ENCODE results near the gene CCM2L. TPM values are rescaled to one million over a fixed set of nuclear protein-coding genes. Genes with fewer than 3 reads are reported as not detected.
A peak's percentile ranks its signal among the peaks of the same experiment; 100 is the strongest.

The CCM2L gene
- total RNA-seq, 2 donors from 2014 or later: not detected

DNA sequence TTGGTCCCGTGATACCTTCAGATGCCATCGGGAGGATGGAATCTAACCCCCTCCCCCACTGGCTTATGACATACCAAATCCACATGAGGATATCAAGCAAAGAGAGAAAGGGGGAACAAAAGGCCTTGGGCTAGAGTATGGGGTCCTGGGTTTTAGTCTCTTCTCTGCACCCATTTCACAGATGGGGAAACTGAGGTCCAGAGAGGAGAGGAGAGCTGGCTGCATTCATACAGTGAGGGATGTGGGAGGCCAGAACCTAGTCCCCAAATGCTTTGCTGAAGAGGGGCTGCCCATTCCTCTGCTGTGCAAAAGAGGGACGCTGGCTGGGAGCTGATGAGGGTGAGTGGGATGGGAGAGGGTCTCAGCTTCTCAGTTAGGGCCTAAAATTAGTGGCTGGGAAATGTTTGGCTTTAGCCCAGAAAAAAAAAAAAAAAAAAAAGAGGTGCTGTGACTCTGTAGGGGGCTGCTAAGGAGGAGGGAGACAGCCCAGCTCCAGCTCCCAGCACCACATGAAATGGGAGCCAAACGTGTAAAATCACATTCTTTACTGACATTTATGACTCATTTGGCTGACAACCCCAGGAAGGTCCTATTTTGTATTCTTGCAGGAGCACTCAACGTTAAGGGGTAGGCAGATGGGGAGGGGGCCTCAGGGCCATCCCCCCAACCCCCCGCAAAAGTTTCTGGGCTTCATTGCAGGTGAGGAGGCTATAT is 30.4 kb upstream of the CCM2L start:
- Mint-ChIP-seq H3K4me1 (ENCODE audit: low read depth) (no peaks in the 10 kb centered on the region), H3K36me3 (ENCODE audit: insufficient read depth in 2 of 2) (no peaks in the 10 kb centered on the region), H3K9me3 (no peaks in the 10 kb centered on the region), H3K27me3 (ENCODE audit: low read depth) (peaks cover 31% of the 10 kb centered on the region), H3K4me3 (no peak overlapping the region), H3K27ac (no peak overlapping the region)
- no peak for ATAC-seq (replicated peaks in 1 of 2)
- DNase-seq: no peak

DNA sequence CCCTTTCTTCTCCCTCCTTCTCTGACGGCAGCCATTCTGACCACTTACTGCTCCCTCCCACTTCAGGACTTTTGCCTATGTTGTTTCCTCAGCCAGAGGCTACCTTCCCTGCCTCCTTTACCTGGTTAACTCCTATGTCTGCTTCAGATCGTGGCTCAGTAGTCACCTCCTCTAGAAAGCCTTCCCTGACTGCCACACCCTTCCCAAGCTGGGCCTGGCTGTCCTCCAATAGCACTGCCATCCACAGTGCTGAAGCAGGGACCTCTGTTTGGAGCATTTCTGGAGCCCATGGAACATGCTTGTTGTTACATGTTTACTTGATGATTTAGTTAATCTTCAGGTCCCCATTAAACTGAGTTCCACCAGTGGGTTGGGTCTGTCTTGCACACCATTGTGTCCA is 28.5 kb upstream of the CCM2L start:
- Mint-ChIP-seq H3K4me3 (no peak overlapping the region), H3K36me3 (ENCODE audit: insufficient read depth in 2 of 2) (no peaks in the 10 kb centered on the region), H3K4me1 (ENCODE audit: low read depth) (no peaks in the 10 kb centered on the region), H3K27me3 (ENCODE audit: low read depth) (peaks cover 21% of the 10 kb centered on the region), H3K9me3 (no peaks in the 10 kb centered on the region), H3K27ac (no peak overlapping the region)
- DNase-seq (no peak), ATAC-seq (replicated peaks in 1 of 2) (no peak)

DNA sequence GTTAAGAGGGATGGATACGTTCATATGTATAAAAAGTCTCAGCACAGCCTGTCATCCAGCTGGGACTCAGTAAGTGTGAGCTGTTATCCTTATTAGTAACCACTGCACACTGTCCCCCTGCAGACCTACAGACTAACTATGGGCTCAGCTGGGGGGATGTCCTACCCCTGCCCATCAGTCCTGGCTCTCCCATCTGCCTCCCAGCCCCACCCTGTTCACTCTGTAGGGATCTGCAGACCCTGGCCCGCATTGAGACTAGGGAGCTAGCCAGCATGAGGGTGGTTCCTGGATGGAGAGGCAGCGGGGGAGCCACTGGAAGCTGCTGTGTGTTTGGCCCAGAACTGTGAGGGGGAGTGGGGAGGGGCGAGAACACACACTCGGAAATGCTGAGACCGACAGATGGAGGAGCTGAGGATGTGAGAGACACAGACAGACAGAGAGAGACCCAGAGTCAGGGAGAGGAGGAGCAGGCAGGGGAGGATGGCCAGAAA is 25.2 kb upstream of the CCM2L start:
- no peak overlapping the region for H3K27ac Mint-ChIP-seq
- H3K4me3 Mint-ChIP-seq: no peak overlapping the region
- H3K36me3 Mint-ChIP-seq (ENCODE audit: insufficient read depth in 2 of 2): no peaks in the 10 kb centered on the region
- ATAC-seq (replicated peaks in 1 of 2) (no peak), DNase-seq (no peak)
- H3K9me3 Mint-ChIP-seq: no peaks in the 10 kb centered on the region
- peaks cover 9% of the 10 kb centered on the region for H3K27me3 Mint-ChIP-seq (ENCODE audit: low read depth)
- peaks cover 5% of the 10 kb centered on the region for H3K4me1 Mint-ChIP-seq (ENCODE audit: low read depth)

DNA sequence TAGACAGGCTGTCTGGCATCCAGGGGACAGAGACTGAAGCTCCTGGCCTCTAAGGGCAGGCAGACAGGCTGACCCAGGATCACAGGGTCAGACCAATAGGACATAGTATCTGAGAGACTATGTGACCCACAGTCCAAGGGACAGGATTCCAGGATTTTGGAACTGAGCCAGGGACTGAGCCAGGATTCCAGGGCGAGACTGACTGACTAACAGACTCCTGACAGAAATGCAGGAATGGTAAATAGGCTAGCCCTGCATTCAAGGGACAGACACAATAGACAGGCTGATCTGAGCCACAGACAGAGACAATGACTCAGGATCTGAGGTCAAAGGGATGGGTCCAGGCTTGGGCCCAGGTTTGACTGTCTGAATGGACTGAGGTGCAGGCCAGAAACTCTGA is 22.5 kb upstream of the CCM2L start:
- no peak for DNase-seq
- Mint-ChIP-seq H3K9me3 (no peaks in the 10 kb centered on the region), H3K4me1 (ENCODE audit: low read depth) (peaks cover 5% of the 10 kb centered on the region), H3K27me3 (ENCODE audit: low read depth) (no peaks in the 10 kb centered on the region), H3K27ac (no peak overlapping the region), H3K4me3 (no peak overlapping the region), H3K36me3 (ENCODE audit: insufficient read depth in 2 of 2) (no peaks in the 10 kb centered on the region)
- ATAC-seq (replicated peaks in 1 of 2): no peak

DNA sequence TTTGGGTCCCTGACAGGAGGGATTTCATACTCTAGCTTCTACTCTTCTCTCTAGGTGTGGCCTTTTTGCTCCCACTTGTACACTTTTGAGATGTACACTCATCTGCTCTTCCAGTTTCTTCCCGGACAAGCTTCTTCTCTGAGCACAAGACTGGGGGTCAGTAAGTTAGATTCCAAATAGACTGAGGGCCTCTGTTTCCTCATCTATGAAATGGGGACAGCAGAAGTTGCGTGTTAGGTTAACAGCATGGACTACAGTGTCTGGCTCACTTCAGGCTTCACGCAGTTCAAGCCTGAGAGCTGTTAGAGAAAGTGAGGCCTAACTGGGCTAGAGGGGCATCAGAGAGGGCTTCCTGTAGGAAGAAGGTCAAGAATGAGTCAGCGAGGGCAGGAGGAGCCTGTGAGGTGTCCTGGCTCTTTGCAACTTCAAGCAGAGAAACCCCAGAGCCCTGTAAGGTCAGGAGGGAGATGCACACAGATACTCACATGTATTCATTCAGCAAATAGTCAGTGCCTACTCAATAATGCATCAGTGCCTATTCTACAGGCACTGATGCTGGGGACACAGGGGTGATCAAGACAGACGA is 21.7 kb upstream of the CCM2L start:
- DNase-seq (no peak), ATAC-seq (replicated peaks in 1 of 2) (no peak)
- Mint-ChIP-seq H3K27ac (peak overlapping the region; percentile 43), H3K9me3 (no peaks in the 10 kb centered on the region), H3K4me1 (ENCODE audit: low read depth) (peaks cover 5% of the 10 kb centered on the region), H3K27me3 (ENCODE audit: low read depth) (peaks cover 5% of the 10 kb centered on the region), H3K4me3 (no peak overlapping the region), H3K36me3 (ENCODE audit: insufficient read depth in 2 of 2) (no peaks in the 10 kb centered on the region)

DNA sequence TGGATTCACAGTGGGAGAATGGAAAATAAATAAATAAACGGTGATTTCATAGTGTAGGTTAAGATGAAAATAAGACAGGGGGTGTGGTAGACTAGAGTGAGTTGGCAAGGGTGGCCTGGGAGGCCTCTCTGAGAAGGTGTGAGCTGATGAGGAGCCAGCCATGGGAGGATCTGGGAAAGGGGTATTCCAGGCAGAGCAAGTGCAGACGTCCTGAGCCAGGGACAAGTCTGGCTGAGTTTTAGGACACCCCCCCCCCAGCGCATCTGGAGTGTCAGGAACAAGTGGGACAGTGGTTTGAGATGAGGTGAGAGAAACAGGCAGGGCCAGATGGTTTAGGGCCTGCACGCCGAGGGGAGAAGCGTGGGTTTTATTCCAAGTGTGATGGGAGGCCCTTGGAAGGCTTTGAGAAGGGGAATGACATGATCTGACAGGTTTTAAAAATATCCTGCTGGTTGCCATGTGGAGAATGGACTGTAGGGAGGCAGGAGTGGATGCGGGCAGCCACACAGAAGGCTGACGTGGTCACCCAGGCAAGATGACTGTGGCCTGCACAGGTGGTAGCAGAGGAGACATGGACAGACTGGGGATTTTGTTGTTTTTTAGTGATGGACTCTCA is 21.1 kb upstream of the CCM2L start:
- Mint-ChIP-seq H3K9me3 (no peaks in the 10 kb centered on the region), H3K36me3 (ENCODE audit: insufficient read depth in 2 of 2) (no peaks in the 10 kb centered on the region), H3K27me3 (ENCODE audit: low read depth) (peaks cover 11% of the 10 kb centered on the region), H3K4me3 (no peak overlapping the region), H3K27ac (no peak overlapping the region), H3K4me1 (ENCODE audit: low read depth) (peaks cover 5% of the 10 kb centered on the region)
- DNase-seq: no peak
- no peak for ATAC-seq (replicated peaks in 1 of 2)

DNA sequence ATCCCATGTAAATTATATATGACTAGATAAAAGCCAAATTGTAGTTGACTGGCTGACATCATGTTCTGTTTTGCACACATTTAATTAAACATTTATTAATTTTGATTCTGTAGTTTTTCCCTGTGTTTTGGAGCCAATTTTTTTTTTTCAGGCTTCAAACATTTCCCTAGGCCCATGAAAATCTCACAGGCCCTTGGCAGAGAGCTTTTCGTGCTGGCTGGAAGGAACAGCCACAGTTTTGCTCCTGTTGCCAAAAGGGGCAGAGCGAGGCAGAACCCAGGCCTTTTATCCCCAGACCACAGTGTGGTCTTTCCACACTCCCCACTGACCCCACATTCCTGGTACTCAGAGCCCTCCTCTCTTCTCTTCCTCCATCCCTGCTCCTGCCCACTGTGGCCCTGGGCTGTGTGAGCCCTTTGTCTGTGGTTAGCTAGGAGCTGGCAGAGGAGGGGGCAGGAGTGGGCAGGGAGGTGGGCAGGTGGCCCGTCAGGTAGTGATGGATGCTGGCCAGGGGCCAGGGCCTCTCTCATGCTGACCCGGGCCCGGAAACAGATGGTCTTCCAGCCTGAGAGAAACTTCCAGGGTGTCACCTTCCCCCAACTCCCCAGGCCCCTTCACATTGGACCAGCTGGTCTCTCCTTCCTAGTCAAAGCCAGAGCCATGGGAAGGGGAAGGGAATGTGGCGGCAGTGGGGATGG is 19.4 kb upstream of the CCM2L start:
- DNase-seq (no peak), ATAC-seq (replicated peaks in 1 of 2) (no peak)
- no peaks in the 10 kb centered on the region for H3K9me3 Mint-ChIP-seq
- peaks cover 12% of the 10 kb centered on the region for H3K4me1 Mint-ChIP-seq (ENCODE audit: low read depth)
- H3K36me3 Mint-ChIP-seq (ENCODE audit: insufficient read depth in 2 of 2): no peaks in the 10 kb centered on the region
- peaks cover 23% of the 10 kb centered on the region for H3K27me3 Mint-ChIP-seq (ENCODE audit: low read depth)
- H3K27ac Mint-ChIP-seq: no peak overlapping the region
- no peak overlapping the region for H3K4me3 Mint-ChIP-seq

DNA sequence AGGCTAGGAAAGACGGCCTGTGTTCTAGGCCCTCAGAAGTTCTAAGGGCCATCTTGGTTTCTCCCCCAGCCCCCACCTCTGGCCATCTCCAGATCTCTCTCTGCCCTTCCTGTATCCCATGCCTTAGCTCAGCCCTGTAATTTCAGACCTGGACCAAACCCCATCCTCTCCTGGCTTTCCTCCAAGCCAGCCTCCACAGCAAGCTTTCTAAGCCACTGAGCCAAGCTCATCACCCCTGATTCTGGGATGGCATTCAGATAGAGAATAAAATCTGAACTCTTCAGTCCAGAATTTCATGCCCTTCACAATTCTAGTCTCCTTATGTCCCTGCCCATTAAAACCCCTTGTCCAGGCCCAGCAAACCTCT is 18.9 kb upstream of the CCM2L start:
- Mint-ChIP-seq H3K4me3 (no peak overlapping the region), H3K27me3 (ENCODE audit: low read depth) (peaks cover 28% of the 10 kb centered on the region), H3K4me1 (ENCODE audit: low read depth) (peaks cover 14% of the 10 kb centered on the region), H3K9me3 (no peaks in the 10 kb centered on the region), H3K27ac (no peak overlapping the region), H3K36me3 (ENCODE audit: insufficient read depth in 2 of 2) (no peaks in the 10 kb centered on the region)
- DNase-seq: no peak
- no peak for ATAC-seq (replicated peaks in 1 of 2)

DNA sequence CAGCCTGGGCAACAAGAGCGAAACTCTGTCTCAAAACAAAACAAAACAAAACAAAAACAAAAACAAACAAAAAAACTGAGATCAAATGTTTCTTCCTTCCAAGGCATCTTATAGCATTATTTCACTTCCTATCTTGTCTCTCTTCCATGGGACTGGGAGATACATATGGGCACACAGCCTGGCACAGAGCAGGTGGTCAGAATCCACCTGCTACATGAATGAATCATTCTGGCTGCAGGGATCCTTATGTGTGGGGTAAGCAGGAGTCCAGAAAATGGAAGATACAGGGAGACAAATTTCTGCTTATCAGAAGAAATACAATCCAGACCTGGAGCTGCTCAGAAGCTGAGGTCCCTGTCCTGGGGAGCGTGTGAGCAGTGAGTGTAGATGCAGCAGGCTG is 18.2 kb upstream of the CCM2L start:
- no peak overlapping the region for H3K27ac Mint-ChIP-seq
- no peaks in the 10 kb centered on the region for H3K36me3 Mint-ChIP-seq (ENCODE audit: insufficient read depth in 2 of 2)
- H3K27me3 Mint-ChIP-seq (ENCODE audit: low read depth): peaks cover 35% of the 10 kb centered on the region
- no peak overlapping the region for H3K4me3 Mint-ChIP-seq
- no peaks in the 10 kb centered on the region for H3K9me3 Mint-ChIP-seq
- DNase-seq: no peak
- peaks cover 14% of the 10 kb centered on the region for H3K4me1 Mint-ChIP-seq (ENCODE audit: low read depth)
- no peak for ATAC-seq (replicated peaks in 1 of 2)

DNA sequence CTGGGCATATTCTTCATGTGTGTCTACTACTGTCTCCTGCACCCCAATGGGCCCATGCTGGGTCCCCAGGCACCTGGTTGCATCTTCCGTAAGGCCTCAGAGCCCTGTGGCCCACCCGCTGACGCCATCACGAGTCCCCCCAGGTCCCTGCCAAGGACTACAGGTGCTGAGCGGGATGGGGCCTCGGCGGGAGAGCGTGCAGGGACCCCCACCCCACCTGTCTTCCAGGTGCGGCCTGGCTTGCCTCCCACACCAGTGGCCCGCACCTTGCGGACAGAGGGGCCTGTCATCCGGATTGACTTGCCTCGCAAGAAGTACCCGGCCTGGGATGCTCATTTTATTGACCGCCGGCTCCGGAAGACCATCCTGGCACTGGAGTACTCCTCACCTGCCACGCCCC is 13.2 kb upstream of the CCM2L start:
- no peak overlapping the region for H3K4me3 Mint-ChIP-seq

DNA sequence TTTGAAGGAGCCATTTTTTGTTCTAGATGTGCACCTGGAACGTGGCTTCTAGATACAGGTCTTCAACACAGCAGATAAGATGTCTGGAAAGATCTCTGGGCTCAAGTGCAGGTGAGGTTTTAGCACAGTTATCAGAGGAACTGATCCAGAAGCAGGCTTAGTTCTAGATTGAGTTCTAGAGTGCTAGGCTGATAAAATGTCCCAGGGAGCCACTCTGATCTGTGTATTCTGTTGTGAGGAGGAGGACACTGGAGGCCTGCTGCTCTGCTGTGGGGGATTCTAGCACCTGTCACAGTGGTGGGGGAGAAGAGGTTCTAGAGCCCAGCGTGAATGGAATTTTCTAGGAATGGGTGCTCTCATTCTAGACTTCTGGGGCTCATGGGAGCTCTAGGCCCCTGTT is 12.0 kb upstream of the CCM2L start:
- Mint-ChIP-seq H3K27me3 (ENCODE audit: low read depth) (peaks cover 32% of the 10 kb centered on the region), H3K4me1 (ENCODE audit: low read depth) (peaks cover 9% of the 10 kb centered on the region), H3K36me3 (ENCODE audit: insufficient read depth in 2 of 2) (no peaks in the 10 kb centered on the region), H3K9me3 (no peaks in the 10 kb centered on the region), H3K27ac (no peak overlapping the region), H3K4me3 (no peak overlapping the region)
- ATAC-seq (replicated peaks in 1 of 2) (no peak), DNase-seq (no peak)

More for the DNA sequence above, 13.2 kb upstream of the CCM2L start:
- Mint-ChIP-seq H3K27me3 (ENCODE audit: low read depth) (peaks cover 35% of the 10 kb centered on the region), H3K27ac (no peak overlapping the region), H3K36me3 (ENCODE audit: insufficient read depth in 2 of 2) (no peaks in the 10 kb centered on the region), H3K4me1 (ENCODE audit: low read depth) (peaks cover 9% of the 10 kb centered on the region), H3K9me3 (no peaks in the 10 kb centered on the region)
- no peak for ATAC-seq (replicated peaks in 1 of 2)
- no peak for DNase-seq

DNA sequence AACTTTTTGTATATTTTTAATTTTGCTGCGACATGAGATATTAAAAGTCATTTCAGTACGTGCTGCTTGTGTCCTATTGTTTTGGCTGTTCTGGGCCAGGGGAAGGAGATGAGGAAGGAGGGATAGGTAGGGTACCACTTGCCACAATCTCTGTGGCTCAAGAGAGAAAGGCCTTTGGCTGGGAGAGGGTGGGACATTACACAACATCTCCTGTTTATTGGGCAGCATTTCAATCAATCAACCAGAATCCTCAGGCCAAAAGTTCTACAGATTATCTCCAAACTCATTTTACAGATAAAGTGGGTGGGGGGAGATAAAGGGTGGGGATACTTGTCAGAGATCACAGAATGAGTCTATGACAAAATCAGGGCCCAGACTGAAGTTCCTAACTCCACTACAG is 6.9 kb upstream of the CCM2L start:
- ATAC-seq (replicated peaks in 1 of 2): no peak
- Mint-ChIP-seq H3K4me3 (no peak overlapping the region), H3K27ac (no peak overlapping the region), H3K27me3 (ENCODE audit: low read depth) (peaks cover 10% of the 10 kb centered on the region), H3K9me3 (no peaks in the 10 kb centered on the region), H3K36me3 (ENCODE audit: insufficient read depth in 2 of 2) (no peaks in the 10 kb centered on the region), H3K4me1 (ENCODE audit: low read depth) (no peaks in the 10 kb centered on the region)
- no peak for DNase-seq

DNA sequence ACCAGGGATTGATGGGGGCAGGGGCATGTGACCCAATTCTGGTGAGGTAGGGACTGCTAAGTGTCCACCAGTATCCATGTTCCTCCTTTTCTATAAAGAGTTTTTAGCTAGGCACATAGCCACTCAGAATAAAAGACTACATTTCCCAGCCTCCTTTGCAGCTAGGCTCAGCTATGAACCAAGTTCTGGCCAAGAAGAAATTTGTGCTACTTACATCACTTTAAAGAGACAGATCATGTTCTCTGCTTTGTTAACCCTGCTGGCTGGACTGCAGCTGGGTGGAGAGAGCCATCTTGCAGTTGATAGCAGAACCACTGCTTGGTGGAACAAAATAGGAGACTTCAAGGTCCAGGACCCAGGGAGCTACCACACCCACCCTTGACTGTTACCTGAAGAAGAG is 5.3 kb upstream of the CCM2L start:
- H3K27me3 Mint-ChIP-seq (ENCODE audit: low read depth): peaks cover 14% of the 10 kb centered on the region
- H3K4me1 Mint-ChIP-seq (ENCODE audit: low read depth): no peaks in the 10 kb centered on the region
- H3K27ac Mint-ChIP-seq: no peak overlapping the region
- DNase-seq (no peak), ATAC-seq (replicated peaks in 1 of 2) (no peak)
- H3K36me3 Mint-ChIP-seq (ENCODE audit: insufficient read depth in 2 of 2): no peaks in the 10 kb centered on the region
- no peaks in the 10 kb centered on the region for H3K9me3 Mint-ChIP-seq
- H3K4me3 Mint-ChIP-seq: no peak overlapping the region

Data from activated T-cell treated with anti-CD3 and anti-CD28 coated beads, Interleukin-2, amount 50 U/mL, for 72 hours (primary cell).